ENCODE measurements around the gene CACNG7. TPM values are rescaled to one million over a fixed set of nuclear protein-coding genes. Genes with fewer than 3 reads are reported as not detected.

The CACNG7 gene
- total RNA-seq, 6 experiments from 2014 or later = not detected

- H3K36me3 ChIP-seq = no peaks in the 10 kb centered on the region
- ATAC-seq (no peak), DNase-seq (no peak)
- peaks cover 0 to 4% of the 10 kb centered on the region in 2 donors for H3K27me3 ChIP-seq
- no peaks in the 10 kb centered on the region for H3K9me3 ChIP-seq
- H3K27ac ChIP-seq = no peak overlapping the region
- H3K4me3 ChIP-seq = no peak overlapping the region
- TF ChIP-seq POLR2A (IDR thresholded peaks at IDR 0.05) = no peak
- TF ChIP-seq, protein P1, sequence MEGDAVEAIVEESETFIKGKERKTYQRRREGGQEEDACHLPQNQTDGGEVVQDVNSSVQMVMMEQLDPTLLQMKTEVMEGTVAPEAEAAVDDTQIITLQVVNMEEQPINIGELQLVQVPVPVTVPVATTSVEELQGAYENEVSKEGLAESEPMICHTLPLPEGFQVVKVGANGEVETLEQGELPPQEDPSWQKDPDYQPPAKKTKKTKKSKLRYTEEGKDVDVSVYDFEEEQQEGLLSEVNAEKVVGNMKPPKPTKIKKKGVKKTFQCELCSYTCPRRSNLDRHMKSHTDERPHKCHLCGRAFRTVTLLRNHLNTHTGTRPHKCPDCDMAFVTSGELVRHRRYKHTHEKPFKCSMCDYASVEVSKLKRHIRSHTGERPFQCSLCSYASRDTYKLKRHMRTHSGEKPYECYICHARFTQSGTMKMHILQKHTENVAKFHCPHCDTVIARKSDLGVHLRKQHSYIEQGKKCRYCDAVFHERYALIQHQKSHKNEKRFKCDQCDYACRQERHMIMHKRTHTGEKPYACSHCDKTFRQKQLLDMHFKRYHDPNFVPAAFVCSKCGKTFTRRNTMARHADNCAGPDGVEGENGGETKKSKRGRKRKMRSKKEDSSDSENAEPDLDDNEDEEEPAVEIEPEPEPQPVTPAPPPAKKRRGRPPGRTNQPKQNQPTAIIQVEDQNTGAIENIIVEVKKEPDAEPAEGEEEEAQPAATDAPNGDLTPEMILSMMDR (IDR thresholded peaks at IDR 0.05) = no peak
- H3K4me1 ChIP-seq = no peaks in the 10 kb centered on the region
- intact Hi-C loops (cut with DNase I) = no loop called here
- WGBS (ENCODE audit: insufficient coverage, low coverage, low lambda C conversion rate, missing lambda C conversion rate) = 2% methylated on average over 21 of the region's 22 CpGs
These were observed 50.0 kb downstream of the CACNG7 start for GRCh38 chr19:53958823-53959757.

DNA sequence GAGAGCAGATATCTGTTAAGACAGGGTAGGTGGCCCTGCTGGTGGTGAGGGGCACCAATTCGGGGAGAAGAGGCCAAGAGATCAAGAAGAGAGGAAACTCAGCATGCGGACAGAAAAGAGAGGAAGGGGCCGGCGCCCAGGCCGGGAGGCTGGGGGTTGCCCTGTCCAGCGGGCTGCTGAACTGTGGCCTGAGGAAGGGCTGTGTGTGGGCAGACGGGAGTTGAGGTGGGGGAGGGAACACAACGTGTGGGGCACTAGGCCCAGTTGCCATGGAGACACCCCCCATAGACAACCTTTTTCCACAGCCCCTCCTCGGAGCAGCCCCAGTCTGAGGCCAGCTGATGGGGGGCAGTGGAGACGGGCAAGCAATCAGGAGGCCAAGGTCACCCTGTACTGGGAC, 51.1 kb downstream of the CACNG7 start:
- no peaks in the 10 kb centered on the region for H3K36me3 ChIP-seq
- DNase-seq = no peak
- ATAC-seq = no peak
- 3% methylated on average over 10 of the region's 10 CpGs for WGBS (ENCODE audit: insufficient coverage, low coverage, low lambda C conversion rate, missing lambda C conversion rate)
- H3K27ac ChIP-seq = no peak overlapping the region
- TF ChIP-seq POLR2A (IDR thresholded peaks at IDR 0.05) = no peak
- TF ChIP-seq, protein P1 (IDR thresholded peaks at IDR 0.05) = no peak
- no peaks in the 10 kb centered on the region for H3K9me3 ChIP-seq
- H3K4me3 ChIP-seq = no peak overlapping the region
- H3K4me1 ChIP-seq = no peaks in the 10 kb centered on the region
- H3K27me3 ChIP-seq = peaks cover 0 to 4% of the 10 kb centered on the region in 2 donors
- intact Hi-C loops (cut with DNase I) = no loop called here

DNA sequence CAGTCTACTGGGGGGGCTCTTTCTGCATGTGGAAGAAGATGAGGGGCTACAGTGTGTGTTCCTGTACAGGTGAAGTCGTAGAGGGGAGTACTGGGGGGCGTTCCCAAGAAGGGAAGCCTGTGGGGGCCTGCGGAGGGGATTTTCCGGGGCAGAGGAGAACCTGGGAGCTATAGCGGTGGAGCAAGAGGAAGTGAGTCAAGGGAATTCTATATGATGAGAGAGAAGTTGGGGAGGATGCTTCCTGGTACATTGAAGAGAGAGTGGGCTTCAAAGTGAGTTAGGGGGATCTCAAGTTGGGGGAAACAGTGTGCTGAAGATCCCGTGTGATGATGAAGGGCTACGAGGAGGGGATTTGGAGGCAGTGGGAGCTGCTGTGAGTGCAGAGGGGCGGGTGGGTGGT, 51.8 kb downstream of the CACNG7 start:
- intact Hi-C loops (cut with DNase I) = no loop called here
- 3% methylated on average over 8 of the region's 8 CpGs for WGBS (ENCODE audit: insufficient coverage, low coverage, low lambda C conversion rate, missing lambda C conversion rate)
- no peak overlapping the region for H3K27ac ChIP-seq
- no peaks in the 10 kb centered on the region for H3K36me3 ChIP-seq
- H3K4me3 ChIP-seq = no peak overlapping the region
- no peaks in the 10 kb centered on the region for H3K4me1 ChIP-seq
- no peak for DNase-seq
- ATAC-seq = no peak
- TF ChIP-seq POLR2A (IDR thresholded peaks at IDR 0.05) = no peak
- TF ChIP-seq, protein P1 (IDR thresholded peaks at IDR 0.05) = no peak
- H3K27me3 ChIP-seq = peaks cover 0 to 4% of the 10 kb centered on the region in 2 donors
- no peaks in the 10 kb centered on the region for H3K9me3 ChIP-seq

GRCh38 chr19:53961523-53962356, 52.7 kb downstream of the CACNG7 start:
- H3K27ac ChIP-seq = no peak overlapping the region
- H3K9me3 ChIP-seq = no peaks in the 10 kb centered on the region
- DNase-seq = peak in 1 of 3 donors; percentile 22
- 2% methylated on average over 23 of the region's 32 CpGs for WGBS (ENCODE audit: insufficient coverage, low coverage, low lambda C conversion rate, missing lambda C conversion rate)
- intact Hi-C loops (cut with DNase I) = no loop called here
- ATAC-seq = no peak
- H3K4me3 ChIP-seq = no peak overlapping the region
- H3K4me1 ChIP-seq = no peaks in the 10 kb centered on the region
- TF ChIP-seq, protein P1 (IDR thresholded peaks at IDR 0.05) = no peak
- TF ChIP-seq POLR2A (IDR thresholded peaks at IDR 0.05) = no peak
- H3K27me3 ChIP-seq = peaks cover 0 to 4% of the 10 kb centered on the region in 2 donors
- no peaks in the 10 kb centered on the region for H3K36me3 ChIP-seq

Data from right lobe of liver (tissue), 6 donors.